ENCODE measurements around the gene TMEM143.

DNA sequence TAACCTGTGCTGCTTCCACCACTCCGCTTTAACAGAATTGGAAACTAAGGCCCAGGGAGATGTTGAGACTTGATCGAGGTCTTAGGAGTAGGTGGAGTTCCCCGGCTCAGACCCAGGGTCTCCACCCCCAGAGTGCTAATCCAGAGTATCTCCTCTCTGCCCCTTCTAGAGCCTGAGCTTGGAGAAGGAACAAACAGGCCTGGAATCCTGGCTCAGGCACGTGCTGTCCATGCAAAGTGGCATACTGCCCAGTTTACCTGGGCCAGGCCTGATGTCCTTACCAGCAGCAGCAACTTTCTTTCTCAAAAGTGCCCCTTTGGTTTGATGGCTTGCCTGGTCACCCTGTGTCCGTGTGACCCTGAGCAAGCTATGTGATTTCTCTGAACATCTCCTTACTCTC is 4.1 kb upstream of the TMEM143 start:
- TF ChIP-seq CTCF (IDR thresholded peaks at IDR 0.05) (no peak), POLR2AphosphoS5 (IDR thresholded peaks at IDR 0.05; ENCODE audit: insufficient read depth in 1 of 2, low read depth in 1 of 2) (no peak)
